OCI-LY1 (cell line): Measurements from ENCODE around the gene NUDT13.

ENCODE experiments used
- CTCF ChIP-seq: fragments of 200-600 bp; sonication (generic), shearing (Covaris generic); IDR thresholded peaks from 2 replicates; pipeline ENCODE4 v1.5.1; 2017; ENCODE audit warnings: mild to moderate bottlenecking, antibody characterized with exemption, low read length, moderate library complexity, mixed read lengths
- EZH2 ChIP-seq: fragments of 200-600 bp; sonication (generic), shearing (Covaris generic); IDR thresholded peaks from 2 replicates; pipeline ENCODE4 v1.8.0; 2017; ENCODE audit warnings: borderline replicate concordance, mixed run types, mild to moderate bottlenecking, antibody characterized with exemption, low read length, moderate library complexity, mixed read lengths

GRCh38 chr10:73131913-73132686 is 21.8 kb downstream of the NUDT13 start:
- TF ChIP-seq CTCF: no peak
- TF ChIP-seq EZH2: no peak
